ENCODE results near the gene ADGRD1.
"Not testable (repeated sequence)": the region's sequence is repeated elsewhere in the genome, so short reads cannot be mapped to it uniquely, and the experiment has no call there.

ADGRD1 gene

GRCh38 chr12:131126662-131127173, 173.0 kb downstream of the ADGRD1 start:
- DNase-seq: no peak

- peak; percentile 57 for DNase-seq
Observed at GRCh38 chr12:131128556-131128955, 174.8 kb downstream of the ADGRD1 start.

DNA sequence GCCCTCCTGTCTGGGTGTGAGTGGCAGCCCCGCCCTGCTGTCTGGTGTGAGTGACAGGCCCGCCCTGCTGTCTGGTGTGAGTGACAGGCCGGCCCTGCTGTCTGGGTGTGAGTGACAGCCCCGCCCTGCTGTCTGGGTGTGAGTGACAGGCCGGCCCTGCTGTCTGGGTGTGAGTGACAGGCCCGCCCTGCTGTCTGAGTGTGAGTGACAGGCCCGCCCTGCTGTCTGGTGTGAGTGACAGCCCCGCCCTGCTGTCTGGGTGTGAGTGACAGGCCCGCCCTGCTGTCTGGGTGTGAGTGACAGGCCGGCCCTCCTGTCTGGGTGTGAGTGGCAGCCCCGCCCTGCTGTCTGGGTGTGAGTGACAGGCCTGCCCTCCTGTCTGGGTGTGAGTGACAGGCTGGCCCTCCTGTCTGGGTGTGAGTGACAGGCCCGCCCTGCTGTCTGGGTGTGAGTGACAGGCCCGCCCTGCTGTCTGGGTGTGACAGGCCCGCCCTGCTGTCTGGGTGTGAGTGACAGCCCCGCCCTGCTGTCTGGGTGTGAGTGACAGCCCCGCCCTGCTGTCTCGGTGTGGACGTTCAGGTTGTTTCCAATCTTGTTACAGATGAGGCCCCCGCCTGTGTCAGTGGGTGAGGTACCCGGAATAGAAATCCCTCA, 175.4 kb downstream of the ADGRD1 start:
- DNase-seq: not testable (repeated sequence)

- no peak for DNase-seq
Observed at GRCh38 chr12:131129839-131130238, 176.1 kb downstream of the ADGRD1 start.

DNA sequence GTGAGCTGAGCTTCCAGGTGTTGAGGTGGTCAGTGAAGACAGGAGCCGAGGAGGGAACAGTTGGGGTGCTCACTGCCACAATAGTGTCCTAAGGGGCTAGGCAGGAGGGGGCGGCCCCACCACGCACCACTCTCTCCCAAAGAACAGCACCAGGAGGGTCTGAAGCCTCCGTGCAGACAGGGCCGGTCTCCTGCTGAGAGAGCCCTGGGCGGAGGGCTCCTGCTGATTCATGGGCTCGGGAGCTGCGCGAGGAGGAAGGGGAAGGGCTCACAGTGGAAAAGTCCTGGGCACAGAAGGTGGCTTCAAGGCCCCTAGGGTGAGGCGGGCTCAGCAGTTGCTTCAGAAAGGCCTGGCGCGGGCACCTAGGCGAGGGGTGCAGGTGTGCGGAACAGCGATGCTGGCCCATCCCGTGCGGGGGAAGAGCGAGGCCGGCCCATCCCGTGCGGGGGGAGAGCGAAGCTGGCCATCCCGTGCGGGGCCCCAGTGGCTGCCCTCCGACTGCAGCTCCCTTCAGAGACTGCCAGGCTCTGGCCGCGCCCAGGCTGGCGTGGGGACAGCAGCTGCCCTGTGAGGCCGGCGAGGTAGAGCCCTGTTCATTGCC, 176.7 kb downstream of the ADGRD1 start:
- no peak for DNase-seq

GRCh38 chr12:131131077-131131807, 177.5 kb downstream of the ADGRD1 start:
- DNase-seq: no peak

DNA sequence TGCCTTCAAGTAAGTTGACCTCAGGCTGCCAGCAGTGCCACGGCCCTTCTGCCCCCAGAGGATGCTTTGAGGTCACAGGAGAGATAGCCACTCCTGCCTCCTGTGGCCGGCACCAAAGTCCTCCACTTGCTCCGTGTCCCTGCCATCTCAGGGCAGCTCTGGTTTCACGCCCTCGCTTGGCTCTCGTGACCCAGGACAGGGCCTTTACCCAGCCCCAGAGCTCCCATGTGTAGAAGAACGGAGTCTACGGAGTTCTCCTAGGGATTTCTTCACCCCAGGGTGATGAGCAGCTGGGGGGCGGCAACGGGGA, 178.1 kb downstream of the ADGRD1 start:
- no peak for DNase-seq

GRCh38 chr12:131132118-131132892, 178.6 kb downstream of the ADGRD1 start:
- peak; percentile 72 for DNase-seq

- DNase-seq: no peak
Observed at GRCh38 chr12:131133015-131133905, 179.6 kb downstream of the ADGRD1 start.

- no peak for DNase-seq
Observed at GRCh38 chr12:131133994-131134393, 180.3 kb downstream of the ADGRD1 start.

GRCh38 chr12:131134523-131135310, 181.0 kb downstream of the ADGRD1 start:
- no peak for DNase-seq

DNA sequence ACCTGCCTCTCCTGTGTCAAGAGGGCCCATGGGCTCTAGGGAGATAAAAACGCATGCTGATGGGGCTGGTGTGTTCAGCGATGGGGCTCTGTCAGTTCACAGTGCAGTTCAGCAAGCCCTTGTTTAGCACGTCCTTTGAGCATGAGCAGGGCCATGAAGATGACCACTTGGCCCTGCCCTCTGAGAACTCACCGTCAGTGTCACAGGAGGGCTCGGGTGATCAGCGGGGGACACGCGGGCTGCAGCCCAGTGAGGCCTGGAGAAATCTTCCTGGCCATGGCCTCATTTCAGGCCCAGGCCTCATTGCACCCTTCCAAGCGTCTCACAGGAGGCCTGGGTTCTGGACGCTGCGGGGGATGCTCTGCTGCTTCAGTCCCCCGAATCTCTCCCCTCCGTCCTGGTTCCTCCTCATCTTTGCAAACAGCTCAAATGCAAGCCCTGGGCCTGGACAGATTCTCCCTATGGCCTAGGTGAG, 181.6 kb downstream of the ADGRD1 start:
- DNase-seq: no peak

GRCh38 chr12:131135786-131136538, 182.3 kb downstream of the ADGRD1 start:
- DNase-seq: no peak

- DNase-seq: no peak
Observed at GRCh38 chr12:131136539-131136872, 182.8 kb downstream of the ADGRD1 start.

- DNase-seq: no peak
Observed at GRCh38 chr12:131137009-131137835, 183.5 kb downstream of the ADGRD1 start.

DNA sequence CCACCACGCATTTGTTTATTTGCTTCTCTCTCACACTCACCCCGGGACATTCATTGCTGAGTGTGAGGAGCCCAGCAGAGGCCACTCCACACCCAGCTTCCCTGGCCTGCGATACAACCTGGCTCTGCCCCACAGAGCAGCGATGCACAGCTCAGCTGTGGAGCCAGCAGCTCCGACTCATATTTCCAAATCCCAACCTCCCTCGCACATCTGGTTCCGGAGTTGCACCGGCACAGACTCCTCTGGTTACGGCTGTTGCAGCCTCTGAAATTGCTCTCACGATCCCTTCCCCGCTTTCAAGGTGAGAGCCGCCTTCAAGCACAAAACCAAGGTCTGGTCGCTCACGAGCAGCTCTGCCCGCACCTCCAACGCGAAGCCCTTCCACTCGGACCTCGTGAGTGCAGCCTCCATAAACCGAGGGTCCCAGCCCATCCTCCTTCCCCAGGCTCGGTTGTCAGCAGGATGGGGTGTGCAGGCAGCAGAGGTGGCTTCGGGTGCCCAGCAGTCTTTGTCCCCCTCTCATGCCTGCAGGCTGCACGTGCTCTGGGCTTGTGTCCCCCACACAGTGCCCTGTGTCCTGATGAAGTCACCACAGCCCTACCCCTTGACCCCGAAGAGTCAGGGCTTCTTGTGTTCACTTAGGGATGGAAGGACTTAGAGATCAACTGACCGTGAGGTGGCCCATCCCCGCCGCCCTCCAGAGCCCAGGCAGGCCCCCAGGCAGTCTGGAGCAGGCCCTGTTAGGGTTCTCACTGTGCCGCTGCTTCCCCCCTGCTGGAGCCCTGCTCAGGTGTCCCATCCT, 184.3 kb downstream of the ADGRD1 start:
- DNase-seq: peak; percentile 44

GRCh38 chr12:131138638-131139362, 185.1 kb downstream of the ADGRD1 start:
- DNase-seq: no peak

Data from hematopoietic multipotent progenitor cell treated with erythropoietin and hydrocortisone succinate and interleukin-3 and kit ligand, for 4 days (in vitro differentiated cells).